C4-2B (cell line): ENCODE data around the gene FCN2.
"Not testable (repeated sequence)": the region's sequence is repeated elsewhere in the genome, so short reads cannot be mapped to it uniquely, and the experiment has no call there.

Source experiments
- H3K27ac ChIP-seq: fragments of 450-650 bp; 2 replicates; pipeline ENCODE4 v1.5.1; 2017
- CTCF ChIP-seq: fragments of 450-650 bp; conservative IDR thresholded peaks from 2 replicates; pipeline ENCODE4 v1.5.1; 2017; ENCODE audit warnings: mild to moderate bottlenecking
- ZFX ChIP-seq: fragments of 450-650 bp; IDR thresholded peaks from 2 replicates; pipeline ENCODE4 v1.6.1; 2017

Gene FCN2

GRCh38 chr9:134855900-134856377 lies 24.7 kb upstream of the FCN2 start:
- no peak overlapping the region for H3K27ac ChIP-seq
- TF ChIP-seq CTCF (no peak), ZFX (no peak)

DNA sequence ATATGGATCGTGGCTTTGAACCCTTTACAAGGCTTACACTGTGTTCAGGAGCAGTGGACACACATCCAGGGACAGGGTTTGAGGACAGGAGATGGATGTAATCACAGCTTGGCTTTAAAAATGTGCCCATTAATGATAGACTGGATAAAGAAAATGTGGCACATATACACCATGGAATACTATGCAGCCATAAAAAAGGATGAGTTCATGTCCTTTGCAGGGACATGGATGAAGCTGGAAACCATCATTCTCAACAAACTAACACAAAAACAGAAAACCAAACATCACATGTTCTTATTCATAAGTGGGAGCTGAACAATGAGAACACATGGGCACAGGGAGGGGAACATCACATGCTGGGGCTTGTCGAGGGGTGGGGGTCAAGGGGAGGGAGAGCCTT lies 23.2 kb upstream of the FCN2 start:
- H3K27ac ChIP-seq: not testable (repeated sequence)

DNA sequence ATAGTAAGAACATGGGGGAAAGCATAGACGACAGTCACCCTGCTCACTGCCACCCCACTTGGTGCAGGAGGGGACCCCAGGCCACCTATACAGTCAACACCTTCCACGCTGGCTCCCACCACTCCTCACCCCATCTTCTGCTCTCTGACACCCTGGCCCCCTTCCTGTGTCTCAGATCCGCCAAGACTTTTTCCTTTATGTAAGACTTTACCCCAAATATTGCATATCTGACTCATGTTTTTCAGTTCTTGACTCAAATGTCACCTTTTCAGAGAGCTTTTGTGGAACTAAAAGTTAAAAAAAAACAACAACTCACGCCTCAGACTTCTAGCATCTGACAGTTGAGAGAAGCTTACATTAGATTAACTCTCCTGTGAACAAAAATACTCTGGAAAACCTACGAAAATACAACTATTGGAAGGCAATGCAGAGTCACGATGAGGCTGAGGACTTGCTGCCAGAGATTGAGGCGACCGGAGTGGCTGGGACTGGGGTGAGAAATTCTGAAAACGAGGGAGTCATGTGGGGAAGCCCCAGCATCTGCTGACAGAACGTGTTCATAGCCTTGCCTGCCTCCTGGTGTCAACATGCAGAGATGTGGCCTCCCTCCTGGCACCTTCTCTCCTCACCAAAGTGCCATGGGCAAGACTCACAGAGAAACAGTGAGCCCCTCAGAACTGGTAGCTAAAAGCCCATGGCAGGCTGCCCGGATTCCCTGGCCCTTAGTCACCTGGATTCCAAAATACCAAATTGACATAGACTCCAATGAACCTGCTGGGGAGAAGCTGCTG lies 22.4 kb upstream of the FCN2 start:
- no peak overlapping the region for H3K27ac ChIP-seq

DNA sequence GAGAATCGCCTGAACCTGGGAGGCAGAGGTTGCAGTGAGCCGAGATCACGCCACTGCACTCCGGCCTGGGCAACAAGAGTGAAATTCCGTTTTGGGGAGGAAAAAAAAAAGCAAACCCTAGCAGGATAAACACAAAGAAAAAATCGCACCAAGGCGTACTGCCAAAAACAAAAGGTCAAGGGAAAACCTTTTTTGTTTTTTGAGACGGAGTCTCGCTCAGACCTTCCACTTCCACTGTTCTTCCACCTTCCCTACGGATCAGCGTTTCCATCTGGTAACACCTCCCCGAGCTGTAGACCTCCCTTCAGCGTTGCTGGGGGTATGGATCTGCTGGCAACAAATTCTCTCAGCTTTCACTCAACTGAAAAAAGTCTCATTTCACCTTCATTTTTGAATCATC lies 20.1 kb upstream of the FCN2 start:
- H3K27ac ChIP-seq: no peak overlapping the region
- TF ChIP-seq CTCF: no peak
- TF ChIP-seq ZFX: no peak

More for the DNA sequence above, 22.4 kb upstream of the FCN2 start:
- no peak for TF ChIP-seq ZFX
- no peak for TF ChIP-seq CTCF

GRCh38 chr9:134861595-134862334 lies 18.8 kb upstream of the FCN2 start:
- no peak overlapping the region for H3K27ac ChIP-seq

GRCh38 chr9:134863306-134863902 lies 17.2 kb upstream of the FCN2 start:
- TF ChIP-seq ZFX: no peak
- TF ChIP-seq CTCF: no peak
- peak overlapping the region; percentile 62 for H3K27ac ChIP-seq

More at GRCh38 chr9:134861595-134862334, 18.8 kb upstream of the FCN2 start:
- TF ChIP-seq ZFX: no peak

DNA sequence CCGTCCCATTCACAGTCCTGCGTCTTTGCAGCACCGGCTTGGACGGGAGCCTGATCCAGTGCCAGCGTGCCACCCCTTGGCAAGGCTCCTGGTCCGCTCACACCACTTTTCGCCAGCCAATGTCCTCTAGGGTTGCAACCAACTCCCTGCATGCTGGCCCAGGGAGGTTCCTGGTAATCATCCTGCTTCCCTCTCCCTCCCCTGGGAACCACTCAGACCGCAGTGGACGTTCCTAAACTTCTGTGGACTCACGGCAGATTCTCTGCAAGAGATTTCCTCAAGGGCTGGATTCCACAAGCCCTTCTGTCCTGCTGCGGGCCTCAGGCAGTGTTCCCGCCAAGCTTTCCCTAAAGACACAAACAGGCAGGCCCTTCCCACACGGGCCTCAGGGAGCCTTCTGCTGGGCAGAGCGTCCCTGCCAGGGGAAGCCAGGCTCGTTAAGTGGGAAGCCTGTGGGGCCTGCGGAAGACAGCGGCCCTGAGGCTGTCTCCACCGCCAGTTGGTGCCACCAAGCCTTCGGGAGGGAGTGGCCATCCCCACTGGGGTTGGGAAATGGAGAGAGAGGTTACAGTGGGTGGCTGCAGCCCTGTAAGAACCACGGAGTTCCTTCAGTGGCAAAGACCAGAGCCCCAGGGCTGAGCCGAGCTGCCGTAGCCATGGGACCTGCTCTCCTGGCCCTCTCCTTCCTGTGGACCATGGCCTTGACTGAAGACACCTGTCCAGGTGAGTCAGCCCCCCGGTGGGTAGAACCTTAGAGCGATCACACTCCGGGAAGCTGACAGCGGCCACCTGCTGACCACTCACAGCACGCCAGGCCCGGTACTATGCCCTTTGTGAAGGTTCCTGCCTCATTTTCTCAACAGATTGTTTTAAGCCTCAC lies 16.4 kb upstream of the FCN2 start:
- peak overlapping the region; percentile 62 for H3K27ac ChIP-seq
- no peak for TF ChIP-seq ZFX
- no peak for TF ChIP-seq CTCF
